HK-2 (cell line): ENCODE data around the gene CHCT1.

Experiments used
- DNase-seq: peaks from one replicate; pipeline ENCODE4 v3.0.0-alpha.2; 2018; ENCODE audit not compliant: unreplicated experiment

Gene CHCT1

DNA sequence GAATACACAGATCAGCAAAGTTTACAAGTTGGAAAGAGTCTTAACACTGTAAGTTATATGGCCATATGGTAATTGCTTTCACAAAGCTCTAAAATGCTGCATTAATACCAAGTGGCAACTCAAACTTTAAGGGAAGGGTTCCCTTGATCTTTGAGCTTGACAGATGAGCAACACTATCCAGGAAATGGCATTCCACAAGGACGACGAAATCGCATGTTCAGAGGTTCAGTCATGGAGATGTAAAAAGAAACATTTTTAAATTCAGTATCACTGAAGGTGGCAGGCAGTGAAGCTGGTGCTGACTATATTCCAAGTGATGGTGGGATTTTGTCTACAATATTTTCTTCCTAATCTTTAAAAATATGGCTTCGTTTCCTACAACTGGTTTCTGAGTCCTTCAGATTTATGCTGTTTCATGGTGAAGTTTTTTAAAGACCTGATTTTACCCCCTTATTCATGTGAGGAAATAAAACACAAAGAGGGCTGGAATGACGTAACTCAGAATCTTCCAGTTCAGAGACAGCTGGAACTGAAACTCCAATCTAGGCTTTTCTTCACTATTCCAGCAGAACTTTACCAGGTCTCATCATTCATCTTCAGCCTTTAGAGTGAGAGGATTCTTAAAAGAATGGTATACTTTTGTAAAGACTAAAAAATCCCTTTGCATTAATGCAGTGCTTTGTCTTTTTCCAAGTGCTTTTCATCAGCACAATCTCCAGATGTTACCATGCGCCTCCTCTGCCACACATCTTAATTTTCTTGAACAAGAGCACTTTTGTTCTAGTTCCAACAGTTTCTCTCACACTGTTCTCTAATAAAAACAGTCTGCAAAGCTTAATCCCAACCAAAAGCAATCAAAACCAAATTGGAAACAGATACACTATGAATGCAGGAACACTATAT, 20.2 kb downstream of the CHCT1 start:
- peak; percentile 15 for DNase-seq

DNA sequence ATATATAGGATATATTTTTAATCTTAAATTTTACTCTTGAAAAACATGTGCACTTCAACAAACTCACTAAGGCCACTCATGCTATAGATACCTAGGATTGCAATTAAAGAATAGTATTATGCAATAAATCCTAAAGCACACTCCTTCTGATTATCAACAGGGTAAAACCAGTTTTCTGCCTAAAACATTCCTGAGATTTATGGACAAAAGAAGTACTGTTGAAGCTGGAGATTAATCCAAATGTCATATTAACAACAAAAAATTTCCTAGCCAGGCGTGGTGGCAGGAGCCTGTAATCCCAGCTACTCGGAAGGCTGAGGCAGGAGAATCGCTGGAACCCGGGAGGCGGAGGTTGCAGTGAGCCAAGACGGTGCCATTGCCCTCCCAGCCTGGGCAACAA, 21.4 kb downstream of the CHCT1 start:
- DNase-seq: no peak

GRCh38 chr17:60445144-60445543, 22.9 kb downstream of the CHCT1 start:
- DNase-seq: no peak

DNA sequence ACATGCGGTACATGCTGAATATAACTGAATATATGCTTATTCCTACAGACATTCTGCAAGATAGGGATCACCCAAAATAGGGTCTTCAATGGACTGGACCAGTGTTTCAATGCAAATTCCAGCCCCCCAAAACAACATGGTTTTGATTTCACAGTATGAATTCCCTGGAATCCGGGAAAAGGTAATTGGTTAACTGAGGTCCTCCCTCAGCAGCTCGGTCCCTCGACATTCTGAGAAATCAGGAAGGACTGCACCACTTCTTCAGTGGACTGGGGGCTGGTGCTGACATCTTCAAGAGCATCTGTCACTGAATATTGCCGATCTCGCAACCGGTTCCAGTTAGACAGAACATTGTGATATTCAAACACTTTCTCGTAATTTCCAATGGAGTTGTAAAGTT, 25.1 kb downstream of the CHCT1 start:
- DNase-seq: no peak

- DNase-seq: no peak
These were observed 28.8 kb downstream of the CHCT1 start for GRCh38 chr17:60451071-60451470.

GRCh38 chr17:60451965-60452364, 29.7 kb downstream of the CHCT1 start:
- DNase-seq: no peak

DNA sequence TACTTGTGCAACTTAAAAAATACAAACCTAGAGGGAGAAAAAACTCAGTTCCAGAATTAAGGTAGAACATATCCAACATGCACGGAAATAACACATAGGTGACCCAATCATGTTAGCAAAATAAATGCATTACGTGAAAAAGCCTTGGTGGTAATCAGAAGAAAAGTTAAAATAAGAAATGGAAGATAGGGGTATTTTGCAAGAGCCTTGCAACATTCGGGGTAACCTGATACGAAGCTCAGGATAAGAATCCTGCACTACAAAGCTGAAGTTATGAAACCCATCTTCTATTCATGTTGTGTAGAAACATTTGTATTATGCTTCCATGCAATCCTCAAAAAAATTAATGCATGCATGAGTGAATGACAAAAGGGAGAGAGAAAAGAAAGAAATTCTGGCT, 33.1 kb downstream of the CHCT1 start:
- no peak for DNase-seq

GRCh38 chr17:60457148-60457547, 34.9 kb downstream of the CHCT1 start:
- DNase-seq: no peak

DNA sequence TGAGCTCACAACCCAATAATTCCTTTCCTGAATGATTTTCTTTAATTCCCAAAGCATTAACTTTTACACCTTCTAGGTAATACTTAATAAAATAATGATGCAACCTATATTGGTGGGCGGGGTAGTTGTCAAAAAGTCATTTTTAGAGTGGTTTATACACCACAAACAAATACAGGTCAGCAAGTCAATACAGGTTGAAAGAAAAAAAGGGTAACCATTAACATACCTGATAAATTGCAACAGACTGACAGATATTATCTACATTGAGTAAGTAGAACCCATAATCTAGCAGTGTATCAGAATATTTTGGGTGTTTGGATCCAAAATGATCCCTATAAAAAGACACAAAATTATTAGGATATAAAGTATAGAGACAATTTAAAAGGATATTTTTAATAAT, 39.3 kb downstream of the CHCT1 start:
- no peak for DNase-seq

DNA sequence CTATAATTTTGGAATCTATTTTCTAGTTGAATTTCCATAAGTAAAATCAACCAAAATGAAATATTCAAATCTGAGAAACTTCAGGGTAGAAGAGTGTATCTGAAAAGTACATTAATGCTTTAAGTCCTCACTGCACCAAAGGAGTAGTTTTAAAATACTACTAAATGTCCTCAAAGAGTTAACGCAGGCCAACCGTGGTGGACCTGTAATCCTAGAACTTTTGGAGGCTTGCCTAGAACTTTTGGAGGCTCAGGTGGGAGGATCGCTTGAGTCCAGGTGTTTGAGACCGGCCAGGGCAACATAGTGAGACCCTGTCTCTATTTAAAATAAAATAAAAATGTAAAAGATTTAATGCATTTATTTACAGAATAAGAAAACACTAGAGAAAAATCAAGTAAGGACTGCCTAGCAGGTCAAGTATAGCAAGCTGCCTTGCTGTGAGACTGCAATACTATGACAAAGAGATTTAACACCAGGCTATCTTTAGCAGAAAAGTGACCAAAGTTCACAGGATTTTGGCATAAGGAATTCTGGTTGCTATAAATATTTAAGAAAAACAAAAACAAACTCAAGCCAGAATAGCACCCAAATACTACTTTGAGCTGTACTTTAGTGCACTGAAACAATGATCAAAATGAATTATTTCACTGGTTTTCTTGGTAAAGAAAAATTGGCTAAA, 41.0 kb downstream of the CHCT1 start:
- no peak for DNase-seq

DNA sequence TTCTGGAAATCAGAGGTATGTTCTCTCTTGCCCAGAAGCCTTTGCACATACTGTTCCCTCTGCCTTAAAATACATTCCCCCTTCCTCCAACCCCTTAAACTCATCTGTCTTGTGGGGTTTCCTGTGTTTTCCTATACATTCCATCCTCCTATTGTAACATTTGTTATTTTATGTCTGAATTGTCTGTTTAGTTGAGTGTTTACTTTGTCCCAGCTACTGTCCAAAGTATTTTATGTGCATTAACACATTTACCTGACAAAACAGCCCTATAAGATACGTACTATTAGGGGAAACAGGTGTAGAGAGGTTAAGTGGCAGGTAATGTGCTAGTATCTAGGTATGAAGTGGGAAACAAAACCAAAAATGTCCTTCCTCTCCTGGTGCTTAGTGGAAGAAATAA, 42.1 kb downstream of the CHCT1 start:
- no peak for DNase-seq

GRCh38 chr17:60468371-60468770, 46.1 kb downstream of the CHCT1 start:
- no peak for DNase-seq

DNA sequence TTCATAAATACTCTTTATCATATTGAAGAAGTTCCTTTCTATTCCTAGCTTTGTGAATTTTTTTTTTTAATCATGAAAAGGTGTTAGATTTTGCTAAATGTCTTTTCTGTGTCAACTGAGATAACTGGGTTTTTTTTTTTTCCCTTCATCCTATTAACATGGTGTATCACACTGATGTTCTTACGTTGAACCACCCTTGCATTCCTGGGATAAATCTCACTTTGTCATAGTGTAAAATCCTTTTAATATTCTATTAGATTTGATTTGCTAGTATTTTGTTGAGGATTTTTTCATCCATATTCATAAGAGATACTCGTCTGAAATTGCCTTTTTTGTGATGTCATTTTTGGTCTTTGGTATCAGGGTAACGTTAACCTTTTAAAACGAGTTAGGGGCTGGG, 49.2 kb downstream of the CHCT1 start:
- DNase-seq: no peak

DNA sequence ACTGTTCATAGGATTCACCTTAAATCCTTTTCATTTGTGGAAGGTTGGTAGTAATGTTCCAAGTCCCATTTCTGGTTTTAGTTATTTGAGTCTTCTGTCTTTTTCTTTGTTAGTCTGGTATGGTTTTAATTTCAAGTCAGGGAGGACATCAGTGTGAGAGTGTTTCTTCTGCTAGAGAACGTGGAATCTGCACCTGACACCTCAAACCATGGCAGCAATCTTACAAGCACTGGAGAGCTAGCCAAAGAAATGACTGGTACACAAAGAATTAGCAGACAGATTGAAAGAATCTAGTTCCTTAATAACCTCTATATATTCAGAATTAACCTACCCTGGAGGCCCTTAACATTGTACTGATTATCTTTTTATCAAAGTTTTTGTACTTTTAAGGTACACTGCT, 50.2 kb downstream of the CHCT1 start:
- no peak for DNase-seq

DNA sequence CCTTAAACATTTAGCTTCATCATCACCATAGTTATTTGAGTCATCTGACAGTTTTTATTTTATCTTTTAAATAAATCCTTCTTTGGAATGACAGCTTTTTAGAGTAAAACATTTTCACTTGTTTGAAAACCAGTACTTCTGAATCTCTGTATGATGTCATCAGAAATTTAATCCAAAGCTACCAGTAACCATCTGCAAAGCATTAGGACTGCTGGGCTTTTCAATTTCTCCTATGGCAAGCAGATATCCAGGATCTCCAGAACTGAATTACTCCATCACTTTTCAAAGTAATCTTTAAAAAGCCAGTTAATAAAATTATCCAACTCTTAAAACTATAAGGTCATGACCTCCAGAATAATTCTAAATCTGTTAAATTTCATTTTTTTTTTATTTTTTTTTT, 51.5 kb downstream of the CHCT1 start:
- no peak for DNase-seq
